H1 (cell line): ENCODE measurements around the gene PTCHD1. TPM values are rescaled to one million over a fixed set of nuclear protein-coding genes. Genes with fewer than 3 reads are reported as not detected.

Experiments used
- CTCF ChIA-PET: fragments of 300-600 bp; sonication (Branson Sonifier 250); formaldehyde crosslinking; loops from one replicate; lab custom pipeline; 2021; ENCODE audit not compliant: partially characterized antibody; lab: Charles Lee
- POLR2A ChIA-PET: fragments of 300-600 bp; sonication (Branson Sonifier 250); formaldehyde crosslinking; loops from one replicate; lab custom pipeline; 2021; ENCODE audit warnings: inconsistent platforms; ENCODE audit not compliant: partially characterized antibody; lab: Charles Lee
- DNase-seq, 2 experiments: peaks; one replicate each; pipeline versions ENCODE4 v3.0.0 to v3.0.0-alpha.2; 2010 to 2022; ENCODE audit warnings: low spot score in 2 of 2, low read depth in 1 of 2, mixed read lengths in 1 of 2
- FAIRE-seq: peaks from 2 replicates; lab custom pipeline; 2011; peaks lifted over from hg19 to GRCh38; lab: Jason Lieb, UNC
- H2AFZ ChIP-seq: 2 replicates; pipeline ENCODE4 v1.8.1; 2012; ENCODE audit warnings: low read length, inconsistent platforms
- H2AK5ac ChIP-seq: 2 replicates; pipeline ENCODE4 v1.6.1; 2013; ENCODE audit warnings: low read depth, low read length
- H2BK120ac ChIP-seq: replicated peaks from 2 replicates; pipeline ENCODE3; 2013; ENCODE audit warnings: low read depth, low read length, inconsistent platforms
- H2BK12ac ChIP-seq: 2 replicates; pipeline ENCODE4 v1.6.1; 2013; ENCODE audit warnings: low read depth, low read length
- H2BK15ac ChIP-seq: 2 replicates; pipeline ENCODE4 v1.6.1; 2013; ENCODE audit warnings: low read length
- H2BK20ac ChIP-seq: 2 replicates; pipeline ENCODE4 v1.6.1; 2013; ENCODE audit warnings: low read length
- H2BK5ac ChIP-seq: 2 replicates; pipeline ENCODE4 v1.6.1; 2013; ENCODE audit warnings: low read depth, low read length
- H3K14ac ChIP-seq: 2 replicates; pipeline ENCODE4 v1.6.1; 2013; ENCODE audit warnings: inconsistent platforms; ENCODE audit not compliant: insufficient read length
- H3K18ac ChIP-seq: 2 replicates; pipeline ENCODE4 v1.6.1; 2013; ENCODE audit warnings: low read length; ENCODE audit errors: extremely low read depth
- H3K23ac ChIP-seq: 2 replicates; pipeline ENCODE4 v1.6.1; 2013; ENCODE audit warnings: inconsistent platforms; ENCODE audit not compliant: insufficient read length
- H3K23me2 ChIP-seq: 2 replicates; pipeline ENCODE4 v1.6.1; 2013; ENCODE audit warnings: low read depth, low read length
- H3K27ac ChIP-seq: 2 replicates; pipeline ENCODE4 v1.6.1; 2011; ENCODE audit warnings: low read depth, low read length, inconsistent platforms
- H3K27me3 ChIP-seq, 4 experiments: replicated peaks in 1 of 4; 1 replicate in 1 of 4; 2 replicates in 3 of 4; pipeline versions ENCODE4 v1.6.1 to v1.8.1; 2011 to 2013; ENCODE audit warnings: low read length in 3 of 4, mild to moderate bottlenecking in 3 of 4, inconsistent platforms in 2 of 4, mixed read lengths in 2 of 4, moderate library complexity in 1 of 4; ENCODE audit not compliant: control insufficient read depth in 3 of 4, insufficient read depth in 3 of 4; ENCODE audit errors: extremely low read depth in 1 of 4
- H3K36me3 ChIP-seq, 4 experiments: 2 replicates each; pipeline versions ENCODE4 v1.6.1 to v1.8.1; 2011 to 2013; ENCODE audit warnings: mild to moderate bottlenecking in 4 of 4, low read length in 3 of 4, moderate library complexity in 2 of 4, control low read depth in 1 of 4, inconsistent platforms in 1 of 4; ENCODE audit not compliant: insufficient read depth in 4 of 4, control insufficient read depth in 2 of 4
- H3K4ac ChIP-seq: replicated peaks from 2 replicates; pipeline ENCODE3; 2013; ENCODE audit warnings: low read length, low read depth, mixed read lengths, inconsistent platforms; ENCODE audit not compliant: insufficient read length
- H3K4me1 ChIP-seq, 4 experiments: replicated peaks in 1 of 4; 1 replicate in 1 of 4; 2 replicates in 3 of 4; pipeline versions ENCODE4 v1.6.1 to v1.8.1; 2011 to 2013; ENCODE audit warnings: low read length in 3 of 4, inconsistent platforms in 2 of 4, mixed read lengths in 1 of 4; ENCODE audit not compliant: insufficient read depth in 4 of 4, control insufficient read depth in 3 of 4
- H3K4me2 ChIP-seq, 2 experiments: 2 replicates each; pipeline versions ENCODE4 v1.6.1 to v1.8.1; 2011 to 2013; ENCODE audit warnings: low read depth in 2 of 2, low read length in 2 of 2, control low read depth in 1 of 2, inconsistent platforms in 1 of 2, mild to moderate bottlenecking in 1 of 2; ENCODE audit not compliant: insufficient read depth in 1 of 2
- H3K4me3 ChIP-seq, 4 experiments: fragments of 200-600, 300-600 bp in 1 of 4; sonication (generic), shearing (Covaris generic), sonication (Bioruptor Twin) in 1 of 4; 2 replicates each; pipeline versions ENCODE4 v1.5.1 to v1.8.1; 2011 to 2016; ENCODE audit warnings: low read length in 4 of 4, low read depth in 3 of 4, control low read depth in 2 of 4, inconsistent platforms in 2 of 4, mild to moderate bottlenecking in 2 of 4, mixed read lengths in 1 of 4, moderate library complexity in 1 of 4; ENCODE audit not compliant: insufficient read depth in 2 of 4; ENCODE audit errors: extremely low read depth in 1 of 4
- H3K56ac ChIP-seq: replicated peaks from 2 replicates; pipeline ENCODE3; 2013; ENCODE audit warnings: low read depth, mild to moderate bottlenecking, mixed read lengths, low read length, inconsistent platforms; ENCODE audit not compliant: insufficient read length
- H3K79me1 ChIP-seq: 2 replicates; pipeline ENCODE4 v1.6.1; 2013; ENCODE audit warnings: low read depth, low read length, control low read depth
- H3K79me2 ChIP-seq, 2 experiments: 2 replicates each; pipeline versions ENCODE4 v1.6.1 to v1.8.1; 2012 to 2013; ENCODE audit warnings: low read length in 2 of 2, mild to moderate bottlenecking in 2 of 2, inconsistent platforms in 1 of 2; ENCODE audit not compliant: insufficient read depth in 2 of 2, control insufficient read depth in 1 of 2
- H3K9ac ChIP-seq, 4 experiments: replicated peaks in 1 of 4; 1 replicate in 1 of 4; 2 replicates in 3 of 4; pipeline versions ENCODE4 v1.6.1 to v1.8.1; 2011 to 2013; ENCODE audit warnings: low read depth in 3 of 4, low read length in 3 of 4, control low read depth in 2 of 4, mild to moderate bottlenecking in 2 of 4, moderate library complexity in 2 of 4, inconsistent platforms in 1 of 4; ENCODE audit errors: extremely low read depth in 1 of 4
- H3K9me3 ChIP-seq, 2 experiments: 2 replicates each; pipeline versions ENCODE4 v1.6.1 to v1.8.1; 2012 to 2013; ENCODE audit warnings: mild to moderate bottlenecking in 2 of 2, moderate library complexity in 2 of 2, control low read depth in 1 of 2, inconsistent platforms in 1 of 2, low read depth in 1 of 2, low read length in 1 of 2, mixed read lengths in 1 of 2; ENCODE audit not compliant: insufficient read depth in 2 of 2
- H4K20me1 ChIP-seq, 2 experiments: replicated peaks in 1 of 2; 2 replicates each; pipeline versions ENCODE3 to v1.8.1; 2011 to 2013; ENCODE audit warnings: inconsistent platforms in 2 of 2, low read length in 2 of 2, mild to moderate bottlenecking in 1 of 2; ENCODE audit not compliant: insufficient read depth in 2 of 2, control insufficient read depth in 1 of 2
- H4K5ac ChIP-seq: 2 replicates; pipeline ENCODE4 v1.6.1; 2013; ENCODE audit warnings: low read length, low read depth, mixed read lengths, inconsistent platforms; ENCODE audit not compliant: insufficient read length
- H4K8ac ChIP-seq: 2 replicates; pipeline ENCODE4 v1.8.0; 2013; ENCODE audit warnings: mild to moderate bottlenecking, moderate library complexity, low read length, inconsistent platforms; ENCODE audit not compliant: insufficient read depth; ENCODE audit errors: extremely low read depth
- H4K91ac ChIP-seq: replicated peaks from 2 replicates; pipeline ENCODE3; 2013; ENCODE audit warnings: low read length, mixed read lengths, inconsistent platforms; ENCODE audit not compliant: insufficient read length
- WGBS, 2 experiments: shearing (Covaris generic) in 1 of 2; methylation state at CpG; one replicate each; pipeline versions ENCODE4 v1.1.6 to v1.1.7; 2013 to 2015; ENCODE audit warnings: low lambda C conversion rate in 2 of 2, mixed read lengths in 2 of 2, inconsistent platforms in 1 of 2, low coverage in 1 of 2, missing lambda C conversion rate in 1 of 2; ENCODE audit not compliant: insufficient replicate concordance in 2 of 2, insufficient coverage in 1 of 2, insufficient read length in 1 of 2; ENCODE audit errors: extremely low coverage in 1 of 2, missing lambda C conversion rate in 1 of 2; 5-methylcytosine and 5-hydroxymethylcytosine counted together
- polyA plus RNA-seq, 7 experiments: library from polyadenylated mRNA; depleted of rRNA in 3 of 7; stranded (reverse) in 5 of 7; unstranded in 2 of 7; fragments of >200 nt in 5 of 7; fragments of 200-250 nt in 2 of 7; gene quantifications; 1 replicate in 5 of 7; 2 replicates in 1 of 7; 4 replicates in 1 of 7; pipeline versions ENCODE4 v1.2.1 to v1.2.3, GENCODE V29; 2011 to 2013; ENCODE audit warnings: missing spikeins in 2 of 7, mixed read lengths in 2 of 7
- total RNA-seq: library from RNA; stranded (reverse); fragmentation: NEBNext Ultra II Directional; extraction: Animal tissue kit (Norgen Biotek cat#: 25700); gene quantifications from 2 replicates; pipeline ENCODE4 v1.2.1, GENCODE V29; 2021

PTCHD1 gene
- total and polyA plus RNA-seq, 2 of the 8 experiments (the other 6 are each of a cell fraction or from before 2014, with no cell fraction given): 0.53 to 2.4 TPM

DNA sequence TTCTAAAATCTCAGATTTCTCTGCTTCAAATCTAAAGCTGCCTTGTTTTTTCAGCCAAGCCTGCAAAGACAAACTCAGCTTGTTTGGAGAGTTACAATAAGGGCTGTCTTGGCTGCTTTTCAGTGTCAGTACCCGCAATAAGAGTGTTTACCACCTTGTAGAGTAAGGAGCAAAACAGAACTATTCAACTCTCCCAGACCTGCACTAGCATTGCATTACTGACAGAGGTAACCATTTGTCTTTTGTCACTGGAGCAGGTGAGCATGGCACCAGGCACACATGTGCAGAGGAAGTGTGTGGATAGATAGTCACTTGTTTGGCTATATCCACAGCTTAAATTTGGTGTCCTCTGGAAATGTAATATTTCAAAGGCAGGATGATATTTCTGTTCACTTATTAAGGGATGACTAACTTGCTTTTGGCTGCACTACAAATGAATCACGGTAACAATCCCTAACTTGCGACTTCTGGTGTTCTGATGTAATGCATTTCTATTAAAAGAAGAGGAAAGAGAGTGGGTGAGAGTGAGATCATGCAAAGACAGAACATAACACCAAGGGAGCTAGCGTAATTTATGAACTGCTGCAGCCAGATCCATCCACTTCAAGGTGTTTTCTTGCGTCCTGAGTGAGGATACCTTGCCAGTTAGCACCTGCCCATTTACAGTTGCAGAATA is 38.6 kb downstream of the PTCHD1 start:
- CTCF ChIA-PET: interaction anchor here (1.1 kb wide), 1 partner anchor 10 kb away, joined by 4 read pairs; no protein-coding TSS in a partner anchor
- no peak overlapping the region for H3K14ac ChIP-seq
- no peak overlapping the region for H2BK12ac ChIP-seq
- H4K91ac ChIP-seq: no peak overlapping the region
- no peak overlapping the region for H4K8ac ChIP-seq
- POLR2A ChIA-PET: interaction anchor here (0.8 to 0.9 kb wide), 2 partner anchors 12 to 18 kb away, joined by 3 to 4 read pairs; no protein-coding TSS in a partner anchor
- no peak overlapping the region for H2AK5ac ChIP-seq
- H3K27ac ChIP-seq: no peak overlapping the region
- no peak overlapping the region for H2BK15ac ChIP-seq
- no peak overlapping the region for H2BK20ac ChIP-seq
- H3K9me3 ChIP-seq: no peaks in the 10 kb centered on the region
- H3K27me3 ChIP-seq: no peaks in the 10 kb centered on the region
- no peak overlapping the region for H3K4me2 ChIP-seq
- H3K23me2 ChIP-seq: no peaks in the 10 kb centered on the region
- no peak overlapping the region for H4K5ac ChIP-seq
- no peak overlapping the region for H3K56ac ChIP-seq
- H3K36me3 ChIP-seq: no peaks in the 10 kb centered on the region
- no peaks in the 10 kb centered on the region; a peak in 1 of 7 replicates for H3K4me1 ChIP-seq
- no peaks in the 10 kb centered on the region for H3K79me2 ChIP-seq
- H3K79me1 ChIP-seq: no peaks in the 10 kb centered on the region
- H3K9ac ChIP-seq: no peak overlapping the region
- no peak overlapping the region for H3K18ac ChIP-seq
- no peaks in the 10 kb centered on the region for H4K20me1 ChIP-seq
- no peak overlapping the region for H3K4ac ChIP-seq
- 97% methylated on average over 5 of the region's 5 CpGs; no CpG with 5 or more reads in 1 of the 2 experiments for WGBS, 2 experiments
- no peak overlapping the region for H2AFZ ChIP-seq
- no peak overlapping the region for H3K23ac ChIP-seq
- no peak overlapping the region for H3K4me3 ChIP-seq
- no peak for FAIRE-seq
- DNase-seq: no peak
- no peak overlapping the region for H2BK120ac ChIP-seq
- H2BK5ac ChIP-seq: no peak overlapping the region
